ENCODE results near the gene LEF1.

Gene LEF1

GRCh38 chr4:108111781-108112180 is 57.0 kb downstream of the LEF1 start:
- no peak overlapping the region for H3K14ac ChIP-seq (ENCODE audit: low read length)
- H3K4me2 ChIP-seq (ENCODE audit: insufficient read depth, low read length, poor library complexity, severe bottlenecking): no peak overlapping the region
- H4K91ac ChIP-seq (ENCODE audit: low read depth, low read length, poor library complexity): no peak overlapping the region
- H3K9ac ChIP-seq (ENCODE audit: low read depth, low read length, poor library complexity): no peak overlapping the region
- no peak overlapping the region for H3K23ac ChIP-seq (ENCODE audit: low read depth, low read length, poor library complexity)
- H4K8ac ChIP-seq (ENCODE audit: low read depth, low read length): no peak overlapping the region
- no peak for DNase-seq (ENCODE audit: low spot score)
- no peak overlapping the region for H2BK120ac ChIP-seq (ENCODE audit: low read depth, low read length)
- H3K9me3 ChIP-seq (replicated peaks in 1 of 2; ENCODE audit: control insufficient read depth in 2 of 2, insufficient read depth in 1 of 2, low read depth in 1 of 2, low read length in 2 of 2): no peaks in the 10 kb centered on the region
- no CpG with 5 or more reads among the region's 4 CpGs for WGBS, 2 donors (ENCODE audit: extremely low coverage in 2 of 2, insufficient read length in 2 of 2, insufficient replicate concordance in 1 of 2)
- H3K18ac ChIP-seq (ENCODE audit: low read length): no peak overlapping the region
- H2AK5ac ChIP-seq (ENCODE audit: low read depth, low read length): no peak overlapping the region
- no peak overlapping the region for H3K27ac ChIP-seq (replicated peaks; ENCODE audit: low read length)
- H2BK12ac ChIP-seq (ENCODE audit: low read length): no peak overlapping the region
- H3K4me3 ChIP-seq (ENCODE audit: low read length in 2 of 2): no peak overlapping the region
- H3K79me1 ChIP-seq (ENCODE audit: low read depth, low read length): no peaks in the 10 kb centered on the region
- H3K4me1 ChIP-seq (ENCODE audit: control insufficient read depth in 2 of 2, insufficient read depth in 1 of 2, low read depth in 1 of 2, low read length in 2 of 2): peaks cover 15 to 25% of the 10 kb centered on the region in 2 donors
- H2BK5ac ChIP-seq (ENCODE audit: low read length): no peak overlapping the region
- no peaks in the 10 kb centered on the region for H3K27me3 ChIP-seq (ENCODE audit: control insufficient read depth in 3 of 3, insufficient read depth in 3 of 3, low read depth in 1 of 3, low read length in 3 of 3)
- H2BK15ac ChIP-seq (ENCODE audit: low read length): no peak overlapping the region
- H2AFZ ChIP-seq (ENCODE audit: low read length): no peak overlapping the region
- H3K36me3 ChIP-seq (replicated peaks in 1 of 2; ENCODE audit: control insufficient read depth in 2 of 2, insufficient read depth in 2 of 2, low read length in 2 of 2): no peaks in the 10 kb centered on the region
- no peak overlapping the region for H3K4ac ChIP-seq (ENCODE audit: low read length)

- peaks cover 11 to 15% of the 10 kb centered on the region in 2 donors for H3K4me1 ChIP-seq (ENCODE audit: control insufficient read depth in 2 of 2, insufficient read depth in 1 of 2, low read depth in 1 of 2, low read length in 2 of 2)
- no peak overlapping the region for H2AK5ac ChIP-seq (ENCODE audit: low read depth, low read length)
- H3K27ac ChIP-seq (replicated peaks; ENCODE audit: low read length): no peak overlapping the region
- no peak overlapping the region for H4K91ac ChIP-seq (ENCODE audit: low read depth, low read length, poor library complexity)
- no peaks in the 10 kb centered on the region for H3K36me3 ChIP-seq (replicated peaks in 1 of 2; ENCODE audit: control insufficient read depth in 2 of 2, insufficient read depth in 2 of 2, low read length in 2 of 2)
- no peak overlapping the region for H2BK5ac ChIP-seq (ENCODE audit: low read length)
- no peak overlapping the region for H2AFZ ChIP-seq (ENCODE audit: low read length)
- WGBS, 2 donors (ENCODE audit: extremely low coverage in 2 of 2, insufficient read length in 2 of 2, insufficient replicate concordance in 1 of 2): no CpG with 5 or more reads among the region's 5 CpGs
- H3K9ac ChIP-seq (ENCODE audit: low read depth, low read length, poor library complexity): no peak overlapping the region
- no peak for DNase-seq (ENCODE audit: low spot score)
- H3K79me1 ChIP-seq (ENCODE audit: low read depth, low read length): no peaks in the 10 kb centered on the region
- no peak overlapping the region for H3K23ac ChIP-seq (ENCODE audit: low read depth, low read length, poor library complexity)
- H2BK15ac ChIP-seq (ENCODE audit: low read length): no peak overlapping the region
- H3K14ac ChIP-seq (ENCODE audit: low read length): no peak overlapping the region
- H4K8ac ChIP-seq (ENCODE audit: low read depth, low read length): no peak overlapping the region
- H3K4me3 ChIP-seq (ENCODE audit: low read length in 2 of 2): no peak overlapping the region
- no peaks in the 10 kb centered on the region for H3K27me3 ChIP-seq (ENCODE audit: control insufficient read depth in 3 of 3, insufficient read depth in 3 of 3, low read depth in 1 of 3, low read length in 3 of 3)
- H3K4ac ChIP-seq (ENCODE audit: low read length): no peak overlapping the region
- H3K4me2 ChIP-seq (ENCODE audit: insufficient read depth, low read length, poor library complexity, severe bottlenecking): no peak overlapping the region
- no peaks in the 10 kb centered on the region for H3K9me3 ChIP-seq (replicated peaks in 1 of 2; ENCODE audit: control insufficient read depth in 2 of 2, insufficient read depth in 1 of 2, low read depth in 1 of 2, low read length in 2 of 2)
- H2BK12ac ChIP-seq (ENCODE audit: low read length): no peak overlapping the region
- no peak overlapping the region for H3K18ac ChIP-seq (ENCODE audit: low read length)
- H2BK120ac ChIP-seq (ENCODE audit: low read depth, low read length): no peak overlapping the region
Observed at GRCh38 chr4:108110450-108110849, 58.3 kb downstream of the LEF1 start.

- H3K9ac ChIP-seq (ENCODE audit: low read depth, low read length, poor library complexity): no peak overlapping the region
- H3K36me3 ChIP-seq (replicated peaks in 1 of 2; ENCODE audit: control insufficient read depth in 2 of 2, insufficient read depth in 2 of 2, low read length in 2 of 2): no peaks in the 10 kb centered on the region
- H3K4me3 ChIP-seq (ENCODE audit: low read length in 2 of 2): no peak overlapping the region
- H2BK12ac ChIP-seq (ENCODE audit: low read length): no peak overlapping the region
- H3K4ac ChIP-seq (ENCODE audit: low read length): no peak overlapping the region
- no peak overlapping the region for H3K27ac ChIP-seq (replicated peaks; ENCODE audit: low read length)
- no peak overlapping the region for H4K91ac ChIP-seq (ENCODE audit: low read depth, low read length, poor library complexity)
- H3K18ac ChIP-seq (ENCODE audit: low read length): no peak overlapping the region
- no CpG with 5 or more reads among the region's 2 CpGs for WGBS, 2 donors (ENCODE audit: extremely low coverage in 2 of 2, insufficient read length in 2 of 2, insufficient replicate concordance in 1 of 2)
- no peaks in the 10 kb centered on the region for H3K79me1 ChIP-seq (ENCODE audit: low read depth, low read length)
- H3K9me3 ChIP-seq (replicated peaks in 1 of 2; ENCODE audit: control insufficient read depth in 2 of 2, insufficient read depth in 1 of 2, low read depth in 1 of 2, low read length in 2 of 2): no peaks in the 10 kb centered on the region
- H3K4me2 ChIP-seq (ENCODE audit: insufficient read depth, low read length, poor library complexity, severe bottlenecking): no peak overlapping the region
- H2AK5ac ChIP-seq (ENCODE audit: low read depth, low read length): no peak overlapping the region
- H2BK5ac ChIP-seq (ENCODE audit: low read length): no peak overlapping the region
- peaks cover 11 to 15% of the 10 kb centered on the region in 2 donors for H3K4me1 ChIP-seq (ENCODE audit: control insufficient read depth in 2 of 2, insufficient read depth in 1 of 2, low read depth in 1 of 2, low read length in 2 of 2)
- no peaks in the 10 kb centered on the region for H3K27me3 ChIP-seq (ENCODE audit: control insufficient read depth in 3 of 3, insufficient read depth in 3 of 3, low read depth in 1 of 3, low read length in 3 of 3)
- no peak overlapping the region for H4K8ac ChIP-seq (ENCODE audit: low read depth, low read length)
- H2AFZ ChIP-seq (ENCODE audit: low read length): no peak overlapping the region
- no peak overlapping the region for H2BK120ac ChIP-seq (ENCODE audit: low read depth, low read length)
- H3K14ac ChIP-seq (ENCODE audit: low read length): no peak overlapping the region
- no peak for DNase-seq (ENCODE audit: low spot score)
- no peak overlapping the region for H3K23ac ChIP-seq (ENCODE audit: low read depth, low read length, poor library complexity)
- no peak overlapping the region for H2BK15ac ChIP-seq (ENCODE audit: low read length)
Observed at GRCh38 chr4:108109997-108110416, 58.7 kb downstream of the LEF1 start.

- H3K4ac ChIP-seq (ENCODE audit: low read length): no peak overlapping the region
- H3K4me1 ChIP-seq (ENCODE audit: control insufficient read depth in 2 of 2, insufficient read depth in 1 of 2, low read depth in 1 of 2, low read length in 2 of 2): peaks cover 8% of the 10 kb centered on the region in 2 donors
- WGBS, 2 donors (ENCODE audit: extremely low coverage in 2 of 2, insufficient read length in 2 of 2, insufficient replicate concordance in 1 of 2): no CpG with 5 or more reads among the region's 4 CpGs
- H2BK5ac ChIP-seq (ENCODE audit: low read length): no peak overlapping the region
- no peak overlapping the region for H3K4me3 ChIP-seq (ENCODE audit: low read length in 2 of 2)
- H3K27me3 ChIP-seq (ENCODE audit: control insufficient read depth in 3 of 3, insufficient read depth in 3 of 3, low read depth in 1 of 3, low read length in 3 of 3): no peaks in the 10 kb centered on the region
- H3K23ac ChIP-seq (ENCODE audit: low read depth, low read length, poor library complexity): no peak overlapping the region
- no peaks in the 10 kb centered on the region for H3K36me3 ChIP-seq (replicated peaks in 1 of 2; ENCODE audit: control insufficient read depth in 2 of 2, insufficient read depth in 2 of 2, low read length in 2 of 2)
- no peak for DNase-seq (ENCODE audit: low spot score)
- no peak overlapping the region for H2AK5ac ChIP-seq (ENCODE audit: low read depth, low read length)
- H2BK12ac ChIP-seq (ENCODE audit: low read length): no peak overlapping the region
- no peak overlapping the region for H2AFZ ChIP-seq (ENCODE audit: low read length)
- H2BK15ac ChIP-seq (ENCODE audit: low read length): no peak overlapping the region
- H3K79me1 ChIP-seq (ENCODE audit: low read depth, low read length): no peaks in the 10 kb centered on the region
- H4K8ac ChIP-seq (ENCODE audit: low read depth, low read length): no peak overlapping the region
- H3K14ac ChIP-seq (ENCODE audit: low read length): no peak overlapping the region
- H3K9ac ChIP-seq (ENCODE audit: low read depth, low read length, poor library complexity): no peak overlapping the region
- no peak overlapping the region for H3K18ac ChIP-seq (ENCODE audit: low read length)
- H2BK120ac ChIP-seq (ENCODE audit: low read depth, low read length): no peak overlapping the region
- no peak overlapping the region for H3K27ac ChIP-seq (replicated peaks; ENCODE audit: low read length)
- no peak overlapping the region for H4K91ac ChIP-seq (ENCODE audit: low read depth, low read length, poor library complexity)
- no peak overlapping the region for H3K4me2 ChIP-seq (ENCODE audit: insufficient read depth, low read length, poor library complexity, severe bottlenecking)
- no peaks in the 10 kb centered on the region for H3K9me3 ChIP-seq (replicated peaks in 1 of 2; ENCODE audit: control insufficient read depth in 2 of 2, insufficient read depth in 1 of 2, low read depth in 1 of 2, low read length in 2 of 2)
Observed at GRCh38 chr4:108109111-108109510, 59.6 kb downstream of the LEF1 start.
